Naive thymus-derived CD8-positive, alpha-beta T cell (primary cell): Measurements from ENCODE around the gene SKI. TPM values are rescaled to one million over a fixed set of nuclear protein-coding genes. Genes with fewer than 3 reads are reported as not detected.
A peak's percentile ranks its signal among the peaks of the same experiment; 100 is the strongest.

Source experiments
- ATAC-seq, 2 donors: fragments of 150-1000 bp; cut with Tn5 transposase in 1 of 2; sonication (Bioruptor Pico), chemical (Tn5 transposase) in 1 of 2; 1 replicate in 1 of 2; 2 replicates in 1 of 2; pipeline ENCODE4 v1.10.0; 2021; ENCODE audit warnings: mild to moderate bottlenecking in 2 of 2, moderate library complexity in 2 of 2
- POLR2A ChIA-PET: fragments of 350-600 bp; sonication (Branson Sonifier 250); formaldehyde crosslinking; loops from one replicate; lab custom pipeline; 2021; ENCODE audit warnings: antibody characterized with exemption; lab: Charles Lee
- DNase-seq, 10 donors: peaks; one replicate each; pipeline versions ENCODE4 v3.0.0 to v3.0.0-alpha.2; 2020 to 2022
- H3K27ac Mint-ChIP-seq, 10 donors: one replicate each; pipeline ENCODE4 v1.8.0; 2020 to 2022; ENCODE audit warnings: mild to moderate bottlenecking in 10 of 10, mixed read lengths in 10 of 10, moderate library complexity in 4 of 10, inconsistent platforms in 1 of 10
- H3K27me3 Mint-ChIP-seq, 5 donors: one replicate each; pipeline ENCODE4 v1.8.0; 2021 to 2022; ENCODE audit warnings: mixed read lengths in 5 of 5
- H3K36me3 Mint-ChIP-seq, 3 donors: one replicate each; pipeline ENCODE4 v1.8.0; 2020 to 2022; ENCODE audit warnings: mixed read lengths in 3 of 3, mild to moderate bottlenecking in 2 of 3, inconsistent platforms in 1 of 3
- H3K4me1 Mint-ChIP-seq, 4 donors: one replicate each; pipeline ENCODE4 v1.8.0; 2021 to 2022; ENCODE audit warnings: mixed read lengths in 4 of 4
- H3K4me3 Mint-ChIP-seq, 10 donors: one replicate each; pipeline ENCODE4 v1.8.0; 2020 to 2022; ENCODE audit warnings: mild to moderate bottlenecking in 10 of 10, mixed read lengths in 10 of 10, moderate library complexity in 6 of 10, inconsistent platforms in 1 of 10
- H3K9me3 Mint-ChIP-seq, 9 donors: one replicate each; pipeline ENCODE4 v1.8.0; 2020 to 2022; ENCODE audit warnings: mixed read lengths in 9 of 9, mild to moderate bottlenecking in 3 of 9, inconsistent platforms in 1 of 9, moderate library complexity in 1 of 9
- polyA plus RNA-seq, 3 donors: library from polyadenylated mRNA; unstranded; fragments of 300-500 nt; fragmentation: Illumina TruSeq; gene quantifications; one replicate each; pipeline ENCODE4 v1.2.3, GENCODE V29; 2021
- total RNA-seq, 8 experiments: library from RNA in 2 of 8; stranded (reverse) in 2 of 8; gene quantifications; one replicate each; pipeline ENCODE4 v1.2.3 and lab custom pipeline; 2021 to 2026

The SKI gene
- total and polyA plus RNA-seq, 5 experiments from 2014 or later: 0.30 to 105 (median 0.80) TPM

GRCh38 chr1:2312515-2313301, 84.6 kb downstream of the SKI start:
- peak overlapping the region in 8 of 10 donors; percentile 56 to 96 (median 90) for H3K27ac Mint-ChIP-seq
- DNase-seq: no peak
- peaks cover 4 to 49% (median 22%) of the 10 kb centered on the region in 4 donors for H3K4me1 Mint-ChIP-seq
- H3K36me3 Mint-ChIP-seq: peaks cover 4 to 15% (median 10%) of the 10 kb centered on the region in 3 donors
- no peak for ATAC-seq
- no peaks in the 10 kb centered on the region for H3K9me3 Mint-ChIP-seq
- POLR2A ChIA-PET: interaction anchor here (0.9 to 9.4 kb wide), 9 partner anchors 13 to 122 kb away, joined by 3 to 112 read pairs (median 4); partner anchors contain the start of gene FAAP20
- H3K27me3 Mint-ChIP-seq: no peaks in the 10 kb centered on the region
- peak overlapping the region in 2 of 10 donors; percentile 52 to 83 for H3K4me3 Mint-ChIP-seq

GRCh38 chr1:2313651-2314261, 85.6 kb downstream of the SKI start:
- Mint-ChIP-seq H3K27me3 (no peaks in the 10 kb centered on the region), H3K36me3 (peaks cover 0 to 4% (median 0%) of the 10 kb centered on the region in 3 donors), H3K4me1 (peaks cover 4 to 49% (median 26%) of the 10 kb centered on the region in 4 donors), H3K4me3 (peak overlapping the region in 9 of 10 donors; percentile 2 to 83 (median 39)), H3K9me3 (no peaks in the 10 kb centered on the region), H3K27ac (peak overlapping the region in 9 of 10 donors; percentile 56 to 95 (median 78))
- DNase-seq (no peak), ATAC-seq (no peak)
- POLR2A ChIA-PET: interaction anchor here (1.1 to 9.4 kb wide), 7 partner anchors 14 to 124 kb away, joined by 3 to 112 read pairs (median 22); partner anchors contain the start of gene FAAP20

GRCh38 chr1:2314273-2314802, 86.2 kb downstream of the SKI start:
- no peaks in the 10 kb centered on the region for H3K36me3 Mint-ChIP-seq
- POLR2A ChIA-PET: interaction anchor here (1.1 to 9.4 kb wide), 8 partner anchors 14 to 125 kb away, joined by 3 to 112 read pairs (median 24); partner anchors contain the start of genes FAAP20 and SKI
- DNase-seq (peak in 3 of 10 donors; percentile 32 to 51 (median 48)), ATAC-seq (peak; percentile 19 to 25)
- H3K27ac Mint-ChIP-seq: peak overlapping the region in 7 of 10 donors; percentile 56 to 95 (median 78)
- no peaks in the 10 kb centered on the region for H3K27me3 Mint-ChIP-seq
- peaks cover 4 to 49% (median 30%) of the 10 kb centered on the region in 4 donors for H3K4me1 Mint-ChIP-seq
- no peaks in the 10 kb centered on the region for H3K9me3 Mint-ChIP-seq
- peak overlapping the region in 1 of 10 donors; percentile 52 for H3K4me3 Mint-ChIP-seq

- H3K36me3 Mint-ChIP-seq: no peaks in the 10 kb centered on the region
- DNase-seq (peak; percentile 65 to 86 (median 76)), ATAC-seq (peak; percentile 44 to 62)
- H3K9me3 Mint-ChIP-seq: no peaks in the 10 kb centered on the region
- no peaks in the 10 kb centered on the region for H3K27me3 Mint-ChIP-seq
- peak overlapping the region in 9 of 10 donors; percentile 48 to 92 (median 85) for H3K27ac Mint-ChIP-seq
- H3K4me1 Mint-ChIP-seq: peaks cover 4 to 47% (median 30%) of the 10 kb centered on the region in 4 donors
- POLR2A ChIA-PET: interaction anchor here (0.9 to 9.4 kb wide), 10 partner anchors 11 to 127 kb away, joined by 3 to 112 read pairs (median 10); partner anchors contain the start of genes FAAP20 and SKI
- peak overlapping the region; percentile 36 to 77 (median 69) for H3K4me3 Mint-ChIP-seq
Observed at GRCh38 chr1:2314803-2315673, 86.9 kb downstream of the SKI start.

GRCh38 chr1:2315674-2316450, 87.7 kb downstream of the SKI start:
- Mint-ChIP-seq H3K4me1 (peaks cover 4 to 41% (median 29%) of the 10 kb centered on the region in 4 donors), H3K4me3 (peak overlapping the region; percentile 36 to 77 (median 69)), H3K36me3 (no peaks in the 10 kb centered on the region), H3K9me3 (no peaks in the 10 kb centered on the region), H3K27me3 (no peaks in the 10 kb centered on the region), H3K27ac (peak overlapping the region; percentile 13 to 92 (median 84))
- ATAC-seq (peak; percentile 5 to 11), DNase-seq (peak in 2 of 10 donors; percentile 27 to 41)
- POLR2A ChIA-PET: interaction anchor here (0.5 to 9.4 kb wide), 12 partner anchors 10 to 128 kb away, joined by 3 to 112 read pairs (median 4); partner anchors contain the start of genes FAAP20 and SKI

- ATAC-seq: no peak
- Mint-ChIP-seq H3K4me1 (peaks cover 4 to 38% (median 27%) of the 10 kb centered on the region in 4 donors), H3K9me3 (no peaks in the 10 kb centered on the region), H3K27ac (peak overlapping the region in 9 of 10 donors; percentile 13 to 92 (median 66)), H3K36me3 (no peaks in the 10 kb centered on the region), H3K27me3 (no peaks in the 10 kb centered on the region), H3K4me3 (peak overlapping the region in 1 of 10 donors; percentile 76)
- no peak for DNase-seq
- POLR2A ChIA-PET: interaction anchor here (0.5 to 9.4 kb wide), 7 partner anchors 17 to 122 kb away, joined by 4 to 112 read pairs (median 16); partner anchors contain the start of genes FAAP20 and SKI
Observed at GRCh38 chr1:2316451-2316961, 88.4 kb downstream of the SKI start.

- H3K4me3 Mint-ChIP-seq: peak overlapping the region in 8 of 10 donors; percentile 4 to 72 (median 46)
- ATAC-seq: no peak
- H3K36me3 Mint-ChIP-seq: no peaks in the 10 kb centered on the region
- no peaks in the 10 kb centered on the region for H3K27me3 Mint-ChIP-seq
- H3K9me3 Mint-ChIP-seq: no peaks in the 10 kb centered on the region
- peaks cover 4 to 41% (median 26%) of the 10 kb centered on the region in 4 donors for H3K4me1 Mint-ChIP-seq
- POLR2A ChIA-PET: interaction anchor here (1.0 to 9.4 kb wide), 6 partner anchors 18 to 123 kb away, joined by 4 to 112 read pairs (median 21); partner anchors contain the start of genes FAAP20 and SKI
- DNase-seq: no peak
- H3K27ac Mint-ChIP-seq: peak overlapping the region in 7 of 10 donors; percentile 12 to 83 (median 66)
Observed at GRCh38 chr1:2317230-2318065, 89.3 kb downstream of the SKI start.

- Mint-ChIP-seq H3K4me1 (peaks cover 4 to 30% (median 20%) of the 10 kb centered on the region in 4 donors), H3K36me3 (no peaks in the 10 kb centered on the region), H3K27me3 (no peaks in the 10 kb centered on the region), H3K27ac (peak overlapping the region; percentile 43 to 84 (median 72)), H3K9me3 (no peaks in the 10 kb centered on the region), H3K4me3 (peak overlapping the region in 8 of 10 donors; percentile 28 to 64 (median 48))
- POLR2A ChIA-PET: interaction anchor here (0.8 to 6.3 kb wide), 7 partner anchors 9 to 123 kb away, joined by 3 to 60 read pairs (median 4); partner anchors contain the start of genes FAAP20 and SKI
- DNase-seq (peak in 3 of 10 donors; percentile 40 to 60 (median 54)), ATAC-seq (peak in 1 of 2 donors; percentile 17)
Observed at GRCh38 chr1:2318314-2319278, 90.5 kb downstream of the SKI start.

GRCh38 chr1:2319291-2319690, 91.2 kb downstream of the SKI start:
- peak overlapping the region in 9 of 10 donors; percentile 43 to 84 (median 76) for H3K27ac Mint-ChIP-seq

More at GRCh38 chr1:2319291-2319690, 91.2 kb downstream of the SKI start:
- Mint-ChIP-seq H3K9me3 (no peaks in the 10 kb centered on the region), H3K4me3 (peak overlapping the region in 8 of 10 donors; percentile 28 to 64 (median 48)), H3K27me3 (no peaks in the 10 kb centered on the region), H3K4me1 (peaks cover 5 to 28% (median 17%) of the 10 kb centered on the region in 4 donors), H3K36me3 (no peaks in the 10 kb centered on the region)
- no peak for ATAC-seq
- no peak for DNase-seq
- POLR2A ChIA-PET: interaction anchor here (0.8 to 6.3 kb wide), 7 partner anchors 10 to 124 kb away, joined by 3 to 60 read pairs (median 4); partner anchors contain the start of genes FAAP20 and SKI
